Epithelial cell of prostate (primary cell): Measurements from ENCODE around the gene MAT1A.

Source experiments
- DNase-seq: peaks from one replicate; pipeline ENCODE4 v3.0.0-alpha.2; 2011; ENCODE audit warnings: low read depth, low spot score
- H3K27ac ChIP-seq: fragments of 450-650 bp; 2 replicates; pipeline ENCODE4 v1.5.1; 2017; ENCODE audit warnings: mild to moderate bottlenecking

MAT1A gene

DNA sequence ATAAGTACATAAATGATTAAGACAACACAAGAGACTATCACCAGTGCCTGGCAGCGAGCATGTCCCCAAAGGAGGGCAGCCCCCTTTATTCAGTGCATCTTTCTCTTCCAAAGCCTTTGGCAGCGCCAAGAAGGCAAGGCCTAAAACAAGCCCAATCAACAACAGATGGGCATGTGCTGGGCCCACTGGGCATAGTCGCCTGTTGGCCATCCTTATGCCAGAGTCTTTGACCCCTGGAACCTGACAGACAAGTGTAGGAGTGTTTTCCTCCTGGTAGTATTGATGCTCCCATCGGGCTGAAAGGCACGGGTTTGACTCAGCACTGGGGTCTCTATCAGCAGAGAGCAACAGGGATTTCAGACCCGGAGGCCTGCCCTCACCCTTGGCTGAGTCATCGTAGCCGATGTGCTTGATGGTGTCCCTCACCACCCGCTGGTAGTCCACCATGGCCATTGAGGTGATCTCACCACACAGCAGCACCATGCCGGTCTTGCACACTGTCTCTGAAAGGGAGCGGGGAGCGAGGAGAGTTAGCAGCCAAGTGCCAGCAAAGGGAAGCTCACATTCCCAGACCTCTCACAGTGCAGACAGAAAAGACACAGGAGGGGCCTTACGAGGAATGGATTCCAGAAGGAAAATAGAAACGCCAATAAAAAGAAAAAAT is 5.8 kb downstream of the MAT1A start:
- DNase-seq, result no peak
- H3K27ac ChIP-seq, result no peak overlapping the region

DNA sequence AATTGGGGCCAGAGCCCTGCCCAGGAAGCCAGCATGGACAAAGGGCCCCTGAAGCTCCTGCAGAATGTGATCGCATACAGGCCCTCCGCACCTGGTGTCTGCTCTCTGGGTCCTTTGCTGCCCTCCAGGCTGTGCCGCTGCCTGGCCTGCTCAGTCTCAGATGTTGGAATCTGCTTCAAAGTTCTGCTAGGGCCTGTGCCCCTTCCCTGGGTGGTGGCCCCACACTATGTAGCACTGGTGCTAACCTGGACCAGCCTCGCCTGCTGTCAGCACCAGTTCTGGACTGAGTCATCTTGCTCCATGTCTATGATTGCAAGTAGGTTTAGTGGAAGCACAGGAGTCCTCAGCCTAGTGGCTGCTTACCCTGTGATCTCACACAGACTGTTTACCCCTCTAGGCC is 6.3 kb downstream of the MAT1A start:
- H3K27ac ChIP-seq, result no peak overlapping the region
- no peak for DNase-seq

DNA sequence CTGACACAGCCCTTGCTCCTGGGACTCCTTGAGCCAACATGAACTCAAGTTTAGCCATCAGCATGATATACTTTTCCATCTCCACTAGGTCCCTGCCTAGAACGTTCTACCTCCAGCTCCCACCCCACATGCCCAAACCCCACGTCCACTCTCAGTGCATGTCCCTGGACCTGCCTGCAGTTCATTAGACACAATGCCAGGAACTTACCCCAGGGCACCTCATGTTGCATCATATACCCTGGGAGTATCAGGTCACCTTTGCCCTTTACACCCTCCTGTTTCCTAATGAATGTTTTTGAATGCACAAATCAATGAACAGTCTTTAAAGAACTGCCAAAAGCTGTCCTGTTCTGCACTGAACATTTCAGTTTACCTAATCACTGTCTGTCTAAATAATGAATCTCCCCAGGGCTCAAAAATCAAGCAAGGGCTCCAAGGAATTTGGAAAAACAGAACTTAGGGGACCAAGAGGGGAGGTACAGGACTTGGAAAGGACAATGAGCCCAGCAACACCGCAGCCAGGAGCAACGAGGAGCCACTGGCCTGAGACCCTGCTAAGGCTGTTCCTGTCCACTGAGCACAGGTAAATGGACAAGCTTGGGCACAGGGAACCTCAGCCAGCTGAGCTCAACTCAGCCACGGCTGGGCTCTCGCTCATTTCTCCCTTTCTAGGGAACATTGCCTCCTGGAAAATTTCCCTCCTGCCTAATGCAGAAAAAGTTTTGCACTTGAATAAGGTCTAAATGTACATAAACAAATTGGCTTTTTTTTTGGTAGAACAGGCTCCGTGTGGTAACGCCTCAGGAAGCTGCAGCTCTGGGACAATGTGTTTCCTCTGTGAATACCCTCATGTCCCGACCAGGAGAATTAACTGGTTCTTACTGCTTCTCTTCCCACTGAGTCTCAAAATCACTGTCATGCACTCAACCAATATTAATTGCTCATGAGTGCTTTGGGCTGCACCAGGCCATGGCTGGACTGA is 7.4 kb downstream of the MAT1A start:
- no peak overlapping the region for H3K27ac ChIP-seq
- DNase-seq, result no peak

DNA sequence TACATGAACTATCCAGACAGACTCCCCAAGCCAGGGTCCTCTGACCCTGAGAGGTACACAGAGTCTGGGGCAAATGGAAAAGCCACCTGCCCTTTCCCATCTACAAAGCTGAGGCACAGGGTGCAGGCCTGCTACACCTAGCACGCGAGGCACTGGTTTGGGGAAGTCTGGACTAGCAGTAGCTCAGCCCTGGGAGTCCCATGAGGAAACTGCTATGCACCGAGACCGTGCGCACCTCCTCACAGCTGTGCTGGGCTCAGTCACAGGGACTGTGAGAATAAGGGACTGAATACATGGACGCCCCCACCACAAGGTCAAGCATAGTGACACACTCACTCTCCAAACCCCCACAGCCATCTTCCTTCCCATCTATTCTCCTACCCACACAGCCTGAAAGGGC is 8.2 kb downstream of the MAT1A start:
- no peak overlapping the region for H3K27ac ChIP-seq
- DNase-seq, result no peak

DNA sequence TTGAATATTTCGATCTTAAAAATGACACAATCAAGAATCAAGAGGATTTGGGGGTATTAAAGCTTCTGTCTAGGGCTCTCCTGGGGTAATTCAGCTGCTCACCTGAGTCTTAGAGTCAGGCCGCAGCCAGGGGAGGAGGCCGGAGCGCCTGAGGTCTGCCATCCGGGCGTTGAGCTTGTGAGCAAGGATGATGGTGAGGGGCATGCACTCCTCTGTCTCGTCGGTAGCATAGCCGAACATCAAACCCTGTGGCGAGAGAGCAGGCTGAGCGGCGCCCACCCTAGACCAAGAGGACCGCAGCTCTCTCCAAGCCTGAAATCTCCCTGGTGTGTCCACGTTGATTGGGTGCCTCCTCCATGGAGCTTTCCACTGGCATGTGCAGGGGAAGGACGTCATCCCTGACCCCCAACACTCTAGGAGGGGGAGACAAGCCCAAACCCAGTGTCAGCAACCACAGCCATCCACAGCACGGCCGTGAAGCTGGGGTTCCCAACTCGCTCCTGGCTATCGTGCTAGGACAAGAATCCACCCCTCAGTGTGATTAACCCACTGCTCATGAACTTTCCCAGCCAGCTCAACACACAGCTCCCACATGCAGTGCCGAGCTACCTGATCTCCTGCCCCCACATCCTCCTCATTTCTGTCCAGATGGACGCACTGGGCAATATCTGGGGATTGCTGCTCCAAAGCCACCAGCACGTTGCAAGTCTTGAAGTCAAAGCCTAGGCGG is 9.2 kb downstream of the MAT1A start:
- no peak overlapping the region for H3K27ac ChIP-seq

DNA sequence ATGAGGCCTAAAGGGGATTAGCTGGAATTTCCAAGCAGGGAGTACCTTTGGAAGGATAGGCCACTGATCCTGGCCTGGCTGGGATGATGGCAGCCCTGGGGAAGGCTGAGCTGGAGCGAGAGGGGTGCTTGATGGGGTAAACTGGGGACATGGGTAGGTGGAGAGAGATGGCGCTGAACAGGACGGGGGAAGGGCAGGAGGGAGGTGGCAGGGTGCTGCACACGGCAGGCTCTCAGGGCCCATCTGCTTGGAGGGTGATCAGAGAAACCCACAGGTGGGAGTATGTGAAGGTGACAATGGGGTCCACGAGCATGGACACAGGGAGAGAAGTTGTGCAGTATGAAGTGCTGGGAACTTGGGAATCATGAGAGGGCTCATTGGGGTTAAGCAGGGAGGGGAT is 10.3 kb downstream of the MAT1A start:
- DNase-seq, result no peak
- no peak overlapping the region for H3K27ac ChIP-seq

More for the DNA sequence above, 9.2 kb downstream of the MAT1A start:
- no peak for DNase-seq

DNA sequence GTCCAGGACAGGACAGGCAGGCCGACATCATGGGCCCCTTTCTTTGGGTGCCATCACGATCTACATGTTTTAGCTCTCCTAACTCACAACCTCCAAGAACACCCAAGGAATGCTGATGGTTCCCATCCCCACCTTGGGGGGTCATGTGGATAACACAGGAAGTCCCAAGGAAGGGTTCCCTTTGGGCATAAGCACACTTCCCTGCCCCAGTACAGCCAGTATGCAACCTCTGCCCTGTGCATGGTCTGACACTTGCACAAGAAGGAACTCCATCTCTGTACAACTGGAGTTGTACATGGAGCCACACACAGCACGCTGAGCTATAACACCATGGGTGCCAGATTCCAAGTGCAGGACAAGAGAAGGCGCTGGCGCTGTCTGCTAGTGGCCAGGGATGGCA is 11.0 kb downstream of the MAT1A start:
- no peak for DNase-seq
- no peak overlapping the region for H3K27ac ChIP-seq

DNA sequence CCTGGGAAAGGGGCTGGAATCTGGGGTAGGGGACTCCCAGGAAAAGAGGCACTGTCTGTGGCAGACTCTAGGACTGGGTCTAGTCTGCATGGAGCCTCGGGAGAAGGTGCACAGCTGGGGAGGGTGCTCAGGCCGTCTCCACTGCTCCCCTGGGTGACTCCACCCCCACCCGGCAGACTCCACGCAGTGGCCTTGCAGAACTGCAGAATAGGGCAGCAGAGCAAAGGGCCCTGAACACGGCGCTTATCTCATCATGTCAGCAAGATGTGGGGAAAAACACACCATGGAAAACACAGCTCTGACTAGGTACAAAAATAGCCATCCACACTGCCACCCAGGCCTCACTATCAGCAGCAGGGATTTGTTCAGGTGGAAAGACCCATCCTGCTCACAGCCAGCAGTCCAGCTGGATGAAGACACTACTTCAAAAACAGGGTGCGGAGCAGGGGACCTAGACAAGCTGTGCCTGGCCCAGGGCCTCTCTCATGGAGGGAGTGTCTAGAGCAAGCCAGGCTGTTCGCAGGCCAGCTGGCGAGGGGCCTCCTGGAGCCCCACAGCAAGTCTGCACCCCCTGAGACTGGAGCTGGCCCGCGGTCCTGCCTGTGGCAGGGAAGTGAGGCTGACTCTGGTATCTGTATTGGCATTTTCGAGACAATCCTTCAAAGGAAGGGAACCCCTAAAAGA is 11.7 kb downstream of the MAT1A start:
- H3K27ac ChIP-seq, result no peak overlapping the region
- no peak for DNase-seq

DNA sequence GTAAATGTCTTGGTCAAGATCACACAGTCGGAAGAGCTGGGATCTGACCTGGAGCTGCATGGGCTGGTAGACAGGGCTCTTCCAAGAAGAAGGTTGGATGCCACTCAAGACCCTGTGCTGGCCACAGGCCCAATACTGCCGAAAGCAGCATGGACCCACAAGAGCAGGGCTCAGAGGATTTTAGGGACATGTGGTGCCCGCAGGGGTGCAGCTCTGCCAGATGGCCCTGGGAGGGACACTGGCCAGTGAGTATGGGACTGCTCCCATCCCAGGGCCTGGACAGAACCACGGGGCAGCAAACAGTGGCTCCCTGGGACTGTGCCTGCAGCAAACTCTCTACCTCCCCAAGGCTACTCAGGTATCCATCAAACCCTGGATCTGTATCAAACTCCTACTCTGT is 12.4 kb downstream of the MAT1A start:
- no peak overlapping the region for H3K27ac ChIP-seq
- DNase-seq, result no peak

DNA sequence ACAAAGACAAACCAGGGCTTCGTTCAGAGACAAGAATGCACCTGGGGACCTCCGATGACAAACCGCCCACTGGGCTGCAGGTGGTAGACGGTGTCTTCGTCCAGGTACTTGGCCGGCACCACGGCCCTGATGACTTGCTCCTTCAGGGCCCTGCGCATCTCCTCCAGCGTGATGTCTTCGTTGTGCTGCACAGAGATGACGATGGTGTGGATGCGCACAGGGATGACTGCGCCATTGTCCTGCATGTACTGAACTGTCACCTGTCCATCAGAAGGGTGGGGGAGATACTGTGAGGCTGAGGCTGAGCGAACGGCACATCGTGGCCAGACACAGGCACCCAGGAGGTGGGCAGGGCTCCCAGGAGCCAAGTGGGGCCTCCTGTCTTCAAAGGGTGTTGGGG is 13.1 kb downstream of the MAT1A start:
- H3K27ac ChIP-seq, result no peak overlapping the region
- DNase-seq, result no peak

DNA sequence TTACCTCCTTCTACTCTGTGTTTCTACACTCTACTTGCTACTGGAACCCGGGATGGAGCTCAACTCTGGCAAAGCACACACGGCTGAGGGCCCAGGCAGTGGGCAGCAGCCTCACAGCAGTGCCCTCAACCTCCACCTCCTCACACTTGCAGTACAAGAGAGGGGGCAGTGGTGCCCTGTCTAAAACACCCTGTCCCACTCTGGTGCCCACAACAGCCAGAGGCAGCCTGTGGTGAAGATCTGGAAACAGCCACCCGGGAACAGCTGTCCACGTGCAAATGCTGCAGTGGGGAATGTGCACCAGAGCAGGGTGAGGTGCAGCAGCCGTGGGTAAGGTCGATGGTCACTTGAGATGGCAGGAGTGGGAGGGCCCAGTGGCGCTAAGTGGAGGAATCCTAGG is 13.7 kb downstream of the MAT1A start:
- no peak for DNase-seq
- H3K27ac ChIP-seq, result no peak overlapping the region

DNA sequence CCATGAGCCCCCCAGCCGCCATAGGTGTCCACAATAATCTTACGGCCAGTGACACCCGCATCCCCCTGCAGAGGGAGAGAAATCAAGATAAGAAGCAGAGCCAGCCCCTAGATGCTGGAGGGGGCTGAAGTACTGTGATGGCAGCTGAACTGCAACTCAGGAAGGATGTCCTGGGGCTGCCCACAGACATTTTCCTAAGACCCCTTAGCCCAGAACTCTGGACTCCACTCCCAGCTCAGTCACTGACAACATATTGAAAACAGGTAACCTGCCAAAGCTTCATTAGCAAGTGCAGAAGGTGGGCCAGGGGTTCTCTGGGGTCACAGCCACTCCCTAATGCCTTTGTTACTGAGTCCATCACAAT is 14.3 kb downstream of the MAT1A start:
- no peak for DNase-seq
- H3K27ac ChIP-seq, result no peak overlapping the region

DNA sequence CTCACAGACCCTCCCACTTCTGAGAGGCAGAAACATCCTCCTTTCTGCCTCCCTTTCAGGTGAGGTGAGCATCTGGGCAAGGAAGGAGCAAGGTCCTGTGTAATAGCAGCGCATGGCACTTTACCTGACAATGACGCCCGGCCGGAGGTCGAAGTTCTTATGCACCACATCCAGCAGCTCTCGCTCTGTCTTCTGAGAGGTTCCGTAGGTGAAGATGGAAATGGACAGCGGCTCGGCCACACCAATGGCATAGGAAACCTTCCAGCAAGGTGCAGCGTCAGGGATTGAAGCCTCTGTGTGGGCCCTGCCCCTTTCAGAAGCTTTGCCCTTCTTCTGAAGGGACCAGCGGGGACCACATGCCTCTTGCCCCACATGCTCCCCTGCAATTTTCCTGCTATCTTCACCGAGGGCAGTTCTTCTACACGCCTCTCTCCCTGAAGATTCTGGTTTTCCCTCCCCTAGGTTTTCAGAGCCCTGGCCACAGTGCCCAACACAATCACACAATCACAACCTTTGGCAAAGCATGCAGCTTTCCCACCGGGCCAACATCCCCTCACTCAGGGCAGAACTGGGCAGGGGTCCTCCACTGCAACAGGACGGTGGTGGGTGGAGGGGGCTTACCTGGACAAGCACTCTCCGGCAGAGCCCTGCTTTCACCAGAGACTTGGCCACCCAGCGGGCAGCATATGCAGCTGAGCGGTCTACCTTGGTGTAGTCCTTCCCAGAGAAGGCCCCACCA is 14.9 kb downstream of the MAT1A start:
- H3K27ac ChIP-seq, result no peak overlapping the region
- DNase-seq, result no peak

DNA sequence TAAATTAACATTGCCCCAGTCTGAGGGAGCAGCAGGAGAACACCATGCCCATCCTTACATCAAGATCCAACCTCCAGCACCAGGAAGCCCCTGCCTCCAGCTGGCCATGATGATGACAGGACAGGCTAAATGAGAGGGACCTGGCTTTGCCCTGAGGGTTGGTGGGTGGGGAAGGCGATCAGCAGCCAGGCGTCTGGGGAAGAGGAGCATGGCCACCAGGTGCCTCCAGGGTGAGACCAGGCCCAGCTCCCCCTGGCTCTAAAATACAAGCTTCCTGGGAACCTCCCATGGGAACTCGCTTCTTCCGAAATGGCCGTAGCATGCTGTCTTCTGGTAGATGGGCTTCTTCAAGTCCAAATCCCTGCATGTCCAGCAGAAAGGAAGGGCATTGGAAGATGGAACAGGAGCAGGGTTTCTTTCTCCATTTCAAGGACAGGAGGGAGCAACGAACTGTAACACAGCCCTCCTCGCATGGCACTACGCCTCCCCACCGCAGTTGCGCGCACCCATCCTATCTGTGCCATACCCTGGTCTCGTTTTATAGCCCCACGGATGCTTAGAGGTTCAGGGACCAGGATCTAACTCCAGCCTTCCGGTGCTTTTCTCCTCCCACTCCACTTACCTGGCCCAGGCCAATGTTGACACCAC is 15.8 kb downstream of the MAT1A start:
- DNase-seq, result no peak
- no peak overlapping the region for H3K27ac ChIP-seq

DNA sequence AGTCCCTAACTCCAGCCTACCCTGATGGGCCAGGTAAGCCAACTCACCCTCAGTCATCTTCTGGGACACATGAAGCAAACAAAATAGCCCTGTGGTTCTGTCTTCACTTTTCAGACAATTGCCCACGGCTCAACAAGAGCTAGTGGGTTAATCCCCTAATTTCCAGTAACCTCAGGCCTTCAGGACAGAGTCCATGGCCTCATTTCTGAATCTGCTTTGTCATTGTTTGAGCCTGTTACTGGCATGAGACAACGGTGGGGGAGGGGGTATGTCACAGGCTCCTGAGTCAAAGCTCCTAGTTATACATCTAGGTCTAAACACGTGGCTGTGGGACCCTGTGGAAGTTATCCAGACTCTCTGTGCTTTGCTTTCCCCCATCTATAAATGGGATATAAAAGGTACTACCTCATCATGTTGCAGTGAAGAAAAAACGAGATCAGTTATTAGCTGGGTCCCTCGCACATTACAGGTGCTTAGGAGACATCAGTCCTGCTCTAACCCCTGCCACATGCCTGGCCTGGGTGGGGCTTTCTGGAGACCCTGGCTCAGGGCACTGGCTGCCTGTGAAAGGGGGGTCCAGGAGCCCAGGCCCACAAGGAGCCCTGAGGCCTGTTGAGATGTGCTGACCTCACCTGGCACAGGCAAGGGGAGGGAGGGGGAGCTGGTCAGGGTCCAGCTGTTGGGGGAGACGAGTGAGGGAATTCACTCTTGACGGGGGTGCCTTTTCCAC is 16.5 kb downstream of the MAT1A start:
- DNase-seq, result no peak
- no peak overlapping the region for H3K27ac ChIP-seq

DNA sequence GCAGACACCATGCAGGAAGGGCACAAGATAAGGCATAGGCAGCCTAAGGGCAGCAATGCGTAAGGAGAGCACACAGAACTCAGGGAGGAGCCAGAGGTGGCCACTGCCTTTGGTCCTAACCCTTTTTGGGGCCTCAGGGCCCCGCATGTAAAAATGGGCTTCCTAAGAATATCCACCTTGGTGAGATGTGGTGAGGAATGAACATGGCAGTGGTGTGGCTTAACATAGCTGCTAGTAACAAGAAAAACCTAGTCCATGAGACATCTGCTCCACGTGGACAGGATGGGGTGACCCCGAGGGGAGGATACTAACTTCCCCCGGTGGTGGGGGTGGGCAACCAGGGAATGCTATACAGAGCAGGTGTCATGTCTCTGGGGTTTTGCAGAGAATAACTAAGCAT is 18.0 kb downstream of the MAT1A start:
- no peak for DNase-seq
- no peak overlapping the region for H3K27ac ChIP-seq

DNA sequence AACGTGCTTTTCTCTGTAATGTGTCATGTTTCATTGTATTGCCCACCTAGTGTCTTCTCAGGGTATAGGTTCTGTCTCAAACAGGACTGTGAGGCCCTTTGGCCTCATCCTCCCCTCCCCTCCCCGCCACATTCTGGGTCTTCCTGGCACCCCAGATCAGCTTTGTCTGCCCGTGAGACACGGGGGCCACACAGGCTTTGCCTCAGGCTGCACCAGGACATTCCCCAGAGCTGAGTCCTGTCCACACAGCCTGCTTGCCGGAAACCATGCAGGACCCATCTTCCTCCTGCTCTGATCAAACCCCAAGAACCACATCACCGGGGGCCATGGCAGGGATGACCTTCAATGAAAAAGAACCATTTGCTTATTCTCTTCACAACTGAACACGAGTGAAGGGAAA is 18.6 kb downstream of the MAT1A start:
- DNase-seq, result no peak
- no peak overlapping the region for H3K27ac ChIP-seq

DNA sequence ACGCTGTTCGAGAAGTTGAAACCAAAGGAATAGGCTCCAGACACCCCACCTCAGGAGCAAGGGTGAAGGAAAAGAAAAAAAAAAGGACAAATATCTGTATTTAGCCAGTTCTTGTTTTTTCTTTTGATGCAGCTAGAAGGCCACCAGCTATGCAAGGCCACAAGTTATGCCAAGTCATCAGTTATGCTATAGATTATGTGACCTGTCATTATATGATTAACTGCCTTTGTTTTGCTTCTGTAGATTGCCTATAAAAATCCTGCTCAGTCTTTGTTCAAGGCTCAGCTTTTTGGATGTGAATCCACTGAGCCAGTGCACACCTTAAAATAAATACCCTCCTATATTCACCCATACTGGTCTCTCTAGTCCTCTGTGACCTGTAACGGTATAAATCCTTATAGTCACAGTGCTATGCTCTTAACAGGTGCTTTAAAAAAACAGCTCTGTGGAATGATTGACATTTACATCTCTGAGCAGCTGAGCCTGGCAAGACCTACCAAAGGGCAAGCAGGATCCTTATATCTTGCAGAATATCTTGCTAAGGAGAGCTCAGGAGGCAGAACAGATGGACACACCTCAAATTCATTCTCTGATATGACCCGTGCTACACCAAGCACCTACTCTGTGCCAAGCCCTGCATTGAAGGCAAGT is 20.4 kb downstream of the MAT1A start:
- no peak for DNase-seq
- H3K27ac ChIP-seq, result no peak overlapping the region
